ENCODE results near the gene RPL7A. TPM values are rescaled to one million over a fixed set of nuclear protein-coding genes. Genes with fewer than 3 reads are reported as not detected.

Gene RPL7A
- total and polyA plus RNA-seq, 2 of the 13 experiments (the other 11 are each of a cell fraction or from before 2014, with no cell fraction given): 2,401 to 2,938 TPM

GRCh38 chr9:133375724-133376654 lies 28.0 kb downstream of the RPL7A start, which contains the start of the genes STKLD1 and SURF4 (continued):
- TF ChIP-seq ZSCAN25 (CRISPR knock-in tag; IDR thresholded peaks at IDR 0.05): no peak
- TF ChIP-seq ZMYM4 (CRISPR knock-in tag; IDR thresholded peaks at IDR 0.05): peak; percentile 65; the same call in 1 of the 2 replicates
- no peak for TF ChIP-seq ZNF3 (CRISPR knock-in tag; IDR thresholded peaks at IDR 0.05)
- no peak for TF ChIP-seq ZNF281 (CRISPR knock-in tag; IDR thresholded peaks at IDR 0.05; ENCODE audit: borderline replicate concordance)
- no peak for TF ChIP-seq KDM5A (IDR thresholded peaks at IDR 0.05; ENCODE audit: borderline replicate concordance, low read length)
- peak; percentile 66; the same call in 1 of the 2 replicates for TF ChIP-seq RNF2 (conservative IDR thresholded peaks at IDR 0.05; ENCODE audit: low read depth)
- TF ChIP-seq HNF4A (CRISPR knock-in tag; IDR thresholded peaks at IDR 0.05): peak; percentile 24
- TF ChIP-seq ZNF747 (CRISPR knock-in tag; IDR thresholded peaks at IDR 0.05; ENCODE audit: borderline replicate concordance): 0 out of 2 replicates have a peak, but pooled peaks have one; percentile 41
- TF ChIP-seq KLF16 (CRISPR knock-in tag; IDR thresholded peaks at IDR 0.05): peak in 1 of 2 experiments; percentile 58; a peak in 1 of 4 replicates
- TF ChIP-seq MZF1 (CRISPR knock-in tag; IDR thresholded peaks at IDR 0.05; ENCODE audit: borderline replicate concordance): no peak
- no peak for TF ChIP-seq SIX1 (CRISPR knock-in tag; IDR thresholded peaks at IDR 0.05; ENCODE audit: borderline replicate concordance)
- TF ChIP-seq ATAD3A (CRISPR knock-in tag; IDR thresholded peaks at IDR 0.05): no peak
- peak; percentile 58; the same call in 1 of the 2 replicates for TF ChIP-seq ZNF766 (CRISPR knock-in tag; IDR thresholded peaks at IDR 0.05; ENCODE audit: borderline replicate concordance)
- TF ChIP-seq SAP130 (CRISPR knock-in tag; IDR thresholded peaks at IDR 0.05; ENCODE audit: low read depth): peak; percentile 82
- peak; percentile 45; the same call in 1 of the 2 replicates for TF ChIP-seq ARID4A (CRISPR knock-in tag; IDR thresholded peaks at IDR 0.05; ENCODE audit: borderline replicate concordance)
- TF ChIP-seq GMEB2 (CRISPR knock-in tag; IDR thresholded peaks at IDR 0.05; ENCODE audit: low read depth): peak; percentile 78
- TF ChIP-seq XBP1 (CRISPR knock-in tag; IDR thresholded peaks at IDR 0.05): peak; percentile 85; the same call in 1 of the 2 replicates
- TF ChIP-seq RARA (CRISPR knock-in tag; IDR thresholded peaks at IDR 0.05): peak; percentile 27; the same call in 1 of the 2 replicates
- TF ChIP-seq ZBTB7A (CRISPR knock-in tag; IDR thresholded peaks at IDR 0.05): no peak

Data from HepG2 (cell line).